HG03097 (cell line): Measurements from ENCODE around the gene HIPK3.
A peak's percentile ranks its signal among the peaks of the same experiment; 100 is the strongest.
"Not testable (repeated sequence)": the region's sequence is repeated elsewhere in the genome, so short reads cannot be mapped to it uniquely, and the experiment has no call there.

Experiments
- ATAC-seq: cut with Tn5 transposase; IDR thresholded peaks from one replicate; pipeline ENCODE4 v1.9.1; 2021; ENCODE audit not compliant: unreplicated experiment, low FRiP score

Gene HIPK3

DNA sequence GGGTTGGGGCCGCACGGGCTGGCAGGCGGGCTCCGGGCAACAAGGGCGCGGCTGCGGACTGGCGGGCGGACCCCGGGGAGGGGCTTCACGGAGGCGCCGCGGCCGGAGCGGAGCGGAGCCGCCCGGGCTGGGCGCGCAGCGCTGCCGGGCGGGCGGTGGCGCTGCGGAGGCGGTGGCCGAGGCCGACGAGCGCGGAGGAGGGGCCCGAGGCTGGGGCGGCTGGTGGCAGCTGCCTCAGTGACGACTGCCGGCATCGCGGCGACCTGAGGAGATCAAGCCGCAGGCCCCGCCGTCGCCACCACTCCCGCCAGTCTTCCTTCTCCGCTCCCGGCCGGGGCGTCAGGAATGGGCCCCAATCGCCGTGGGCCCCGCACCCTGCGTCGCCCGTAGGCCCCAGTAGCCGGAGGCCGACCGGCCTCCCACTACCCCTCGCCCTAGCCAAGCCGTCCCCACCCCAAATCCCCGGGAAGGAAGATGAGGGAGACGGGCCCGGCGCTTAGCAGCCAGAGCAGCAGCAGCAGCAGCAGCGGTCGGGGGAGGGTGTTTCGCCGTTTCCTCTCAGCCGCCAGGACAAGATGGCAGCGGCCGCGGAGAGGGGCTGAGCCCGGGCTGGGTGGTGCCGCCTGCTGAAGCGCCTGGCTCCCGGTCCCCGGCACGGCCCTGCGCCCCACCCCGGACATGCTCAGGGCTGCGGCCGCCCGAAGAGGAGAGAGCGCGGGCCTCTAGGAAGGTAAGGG is at the start of gene HIPK3:
Gene HIPK3, plus strand, starts transcription at position 222 of the 737 bp plus-strand sequence.
- ATAC-seq: peak; percentile 77

- no peak for ATAC-seq
These were observed 49.7 kb upstream of the HIPK3 start for GRCh38 chr11:33207408-33207985.

DNA sequence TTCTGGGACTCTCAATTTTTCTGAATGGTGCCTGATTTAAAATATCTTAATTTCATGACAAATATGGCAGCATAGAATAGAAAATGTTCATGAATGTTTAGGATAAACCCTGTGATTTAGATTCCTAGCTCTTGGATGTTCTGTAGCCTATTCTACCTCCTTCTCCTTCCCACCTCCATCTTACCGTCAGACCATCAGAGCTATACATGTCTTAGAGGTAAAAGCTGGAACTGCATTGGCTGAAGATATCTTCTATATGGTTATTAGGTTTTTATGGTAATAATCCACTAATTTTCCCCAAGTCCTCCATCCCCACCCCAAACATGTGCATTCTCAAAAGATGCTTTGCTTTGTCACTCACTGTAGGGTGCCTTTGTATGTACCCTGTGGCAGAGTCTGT is 49.0 kb upstream of the HIPK3 start:
- ATAC-seq: no peak

GRCh38 chr11:33211153-33211552 is 46.0 kb upstream of the HIPK3 start:
- ATAC-seq: no peak

- ATAC-seq: no peak
These were observed 45.6 kb upstream of the HIPK3 start for GRCh38 chr11:33211580-33211979.

DNA sequence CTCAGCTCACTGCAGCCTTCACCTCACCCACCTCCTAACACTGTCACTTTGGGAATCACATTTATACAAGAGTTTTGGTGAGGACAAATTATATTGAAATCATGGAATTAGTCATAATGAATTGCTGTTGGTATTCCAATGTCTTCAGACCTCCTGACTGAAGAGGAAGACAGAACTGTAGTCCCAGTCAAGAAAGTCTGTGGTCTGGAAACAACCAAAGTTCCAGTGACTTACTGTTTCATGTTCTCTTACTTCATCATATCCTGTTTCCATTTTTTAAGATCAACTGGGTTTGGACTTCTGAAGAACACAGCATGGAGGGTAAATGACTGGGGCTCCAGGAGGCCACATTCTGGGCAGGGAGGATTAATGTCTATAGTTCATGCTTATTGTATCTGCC is 43.0 kb upstream of the HIPK3 start:
- no peak for ATAC-seq

- ATAC-seq: no peak
These were observed 42.4 kb upstream of the HIPK3 start for GRCh38 chr11:33214767-33215166.

DNA sequence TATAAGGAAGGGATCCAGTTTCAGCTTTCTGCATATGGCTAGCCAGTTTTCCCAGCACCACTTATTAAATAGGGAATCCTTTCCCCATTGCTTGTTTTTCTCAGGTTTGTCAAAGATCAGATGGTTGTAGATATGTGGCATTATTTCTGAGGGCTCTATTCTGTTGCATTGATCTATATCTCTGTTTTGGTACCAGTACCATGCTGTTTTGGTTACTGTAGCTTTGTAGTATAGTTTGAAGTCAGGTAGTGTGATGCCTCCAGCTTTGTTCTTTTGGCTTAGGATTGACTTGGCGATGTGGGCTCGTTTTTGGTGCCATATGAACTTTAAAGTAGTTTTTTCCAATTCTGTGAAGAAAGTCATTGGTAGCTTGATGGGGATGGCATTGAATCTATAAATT is 40.5 kb upstream of the HIPK3 start:
- ATAC-seq: not testable (repeated sequence)

- ATAC-seq: no peak
These were observed 35.0 kb upstream of the HIPK3 start for GRCh38 chr11:33222052-33222750.

- ATAC-seq: no peak
These were observed 31.8 kb upstream of the HIPK3 start for GRCh38 chr11:33225371-33225770.

DNA sequence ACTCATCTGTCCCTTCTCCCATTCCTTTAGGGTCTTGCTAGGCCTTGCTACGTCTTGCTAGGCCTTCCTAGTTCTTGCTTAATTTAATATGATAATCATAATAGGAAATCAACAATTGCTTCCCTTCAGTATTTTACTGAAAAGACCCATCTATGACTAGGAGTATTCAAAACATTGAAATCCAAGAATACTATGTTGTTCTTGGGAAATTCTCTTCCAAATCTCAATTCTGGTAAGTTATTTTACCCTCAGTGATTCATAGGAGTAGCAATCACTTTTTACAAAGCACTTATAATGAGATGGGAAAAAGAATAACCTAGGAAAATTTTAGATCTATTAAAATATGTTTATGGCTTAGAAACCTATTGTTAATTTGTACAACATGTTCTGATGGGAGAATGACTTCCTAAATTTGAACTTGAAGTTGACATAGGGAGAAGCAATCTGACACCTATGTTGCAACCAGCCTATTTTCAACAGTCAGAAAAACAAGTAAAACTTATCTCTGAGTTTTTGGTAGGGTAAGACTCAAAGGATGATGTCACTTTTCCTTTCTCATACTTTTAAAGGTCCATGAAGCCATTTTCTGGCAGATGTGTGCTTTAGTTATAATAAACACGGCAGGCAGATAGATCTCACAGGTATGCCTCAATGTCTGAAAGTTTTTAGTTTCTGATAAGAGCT is 29.5 kb upstream of the HIPK3 start:
- no peak for ATAC-seq

DNA sequence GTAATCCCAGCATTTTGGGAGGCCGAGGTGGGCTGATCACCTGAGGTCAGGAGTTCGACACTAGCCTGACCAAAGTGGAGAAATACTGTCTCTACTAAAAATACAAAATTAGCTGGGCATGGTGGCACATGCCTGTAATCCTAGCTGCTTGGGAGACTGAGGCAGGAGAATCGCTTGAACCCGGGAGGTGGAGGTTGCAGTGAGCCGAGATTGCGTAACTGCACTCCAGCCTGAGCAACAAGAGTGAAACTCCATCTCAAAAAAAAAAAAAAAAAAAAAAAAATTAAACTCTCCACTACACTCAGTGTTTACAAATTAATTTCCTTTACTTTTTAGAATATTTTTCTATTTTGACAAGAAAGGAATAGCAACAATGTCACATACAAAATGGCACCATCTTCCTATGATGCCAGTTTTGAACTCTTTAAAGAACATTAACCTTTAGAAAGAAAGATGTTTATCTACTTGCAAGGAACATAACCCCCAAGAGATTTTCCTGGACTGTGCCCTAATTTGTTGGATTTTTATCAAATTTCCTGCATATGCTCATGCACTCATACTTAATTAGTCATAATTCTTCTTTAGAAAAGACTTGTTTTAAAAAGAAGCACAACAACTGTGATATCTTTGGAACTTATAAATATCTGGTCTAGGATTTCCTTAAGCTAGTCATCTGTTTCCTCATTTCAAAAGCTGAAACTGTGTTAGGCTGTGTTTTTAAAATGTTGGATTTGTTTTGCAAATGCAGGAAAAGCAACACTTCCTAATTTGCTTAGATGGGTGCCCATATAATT is 22.6 kb upstream of the HIPK3 start:
- ATAC-seq: no peak

DNA sequence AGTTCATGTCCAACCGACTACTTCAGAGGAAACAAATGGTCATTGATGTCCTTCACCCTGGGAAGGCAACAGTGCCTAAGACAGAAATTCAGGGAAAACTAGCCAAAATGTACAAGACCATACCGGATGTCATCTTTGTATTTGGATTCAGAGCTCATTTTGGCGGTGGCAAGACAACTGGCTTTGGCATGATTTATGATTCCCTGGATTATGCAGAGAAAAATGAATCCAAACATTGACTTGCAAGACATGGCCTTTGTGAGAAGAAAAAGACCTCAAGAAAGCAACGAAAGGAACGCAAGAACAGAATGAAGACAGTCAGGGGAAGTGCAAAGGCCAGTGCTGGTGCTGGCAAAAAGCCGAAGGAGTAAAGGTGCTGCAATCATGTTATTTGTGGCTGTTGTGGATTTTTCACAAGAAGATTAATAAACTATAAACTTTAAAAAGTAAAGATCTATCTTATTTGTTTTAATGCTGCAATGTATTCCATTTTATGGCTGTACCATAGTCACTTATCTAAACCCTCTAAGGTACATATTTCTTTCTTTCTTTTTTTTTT is 20.1 kb upstream of the HIPK3 start:
- no peak for ATAC-seq

- ATAC-seq: no peak
These were observed 14.6 kb upstream of the HIPK3 start for GRCh38 chr11:33242575-33242974.

DNA sequence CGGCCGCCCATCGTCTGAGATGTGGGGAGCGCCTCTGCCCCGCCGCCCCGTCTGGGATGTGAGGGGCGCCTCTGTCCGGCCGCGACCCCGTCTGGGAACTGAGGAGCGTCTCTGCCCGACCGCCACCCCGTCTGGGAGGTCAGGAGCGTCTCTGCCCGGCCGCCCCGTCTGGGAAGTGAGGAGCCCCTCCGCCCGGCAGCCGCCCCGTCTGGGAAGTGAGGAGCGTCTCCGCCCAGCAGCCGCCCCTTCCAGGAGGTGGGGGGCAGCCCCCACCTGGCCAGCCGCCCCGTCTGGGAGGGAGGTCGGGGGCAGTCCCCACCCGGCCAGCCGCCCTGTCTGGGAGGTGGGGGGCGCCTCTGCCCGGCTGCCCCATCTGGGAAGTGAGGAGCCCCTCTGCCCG is 13.5 kb upstream of the HIPK3 start:
- ATAC-seq: not testable (repeated sequence)

- no peak for ATAC-seq
These were observed 8.7 kb upstream of the HIPK3 start for GRCh38 chr11:33248416-33248971.

DNA sequence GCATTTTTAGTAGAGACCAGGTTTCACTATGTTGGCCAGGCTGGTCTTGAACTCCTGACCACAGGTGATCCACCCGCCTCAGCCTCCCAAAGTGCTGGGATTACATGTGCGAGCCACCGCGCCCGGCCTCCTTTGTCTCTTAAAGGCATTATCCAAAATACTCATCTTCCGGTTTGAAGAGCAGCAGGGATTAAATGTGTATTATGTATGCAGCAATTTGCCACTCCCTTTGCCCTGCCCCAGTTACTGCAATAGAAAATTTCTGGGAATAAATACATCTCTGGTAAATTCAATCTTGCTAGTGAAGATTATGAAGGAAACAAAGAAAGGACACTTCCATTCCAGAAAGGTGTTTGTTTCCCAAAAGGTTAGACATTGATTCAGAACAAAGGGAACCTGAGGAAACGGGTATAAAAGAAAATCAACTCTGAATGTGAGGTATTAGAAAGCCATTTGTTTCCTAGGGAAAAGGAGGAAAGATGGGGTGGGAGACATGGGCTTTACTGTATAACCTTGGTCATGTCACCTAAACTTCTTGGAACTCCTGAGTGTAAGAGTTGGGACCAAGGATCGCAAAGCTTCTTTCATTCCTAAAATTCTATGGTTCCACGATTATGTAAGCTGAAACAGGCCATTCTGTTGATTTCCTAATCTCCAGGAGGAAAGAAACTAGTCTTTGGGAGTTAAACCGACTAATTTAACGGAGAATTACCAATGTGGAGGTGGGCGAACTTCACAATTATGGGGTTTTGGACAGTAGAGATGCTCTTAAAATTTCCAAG is 959 bp upstream of the HIPK3 start:
- ATAC-seq: no peak

GRCh38 chr11:33256813-33257159 is 395 bp upstream of the HIPK3 start:
- ATAC-seq: no peak
